GM21515 (cell line): ENCODE results near the gene DZANK1.
"Not testable (repeated sequence)": the region's sequence is repeated elsewhere in the genome, so short reads cannot be mapped to it uniquely, and the experiment has no call there.

Experiments used
- ATAC-seq: cut with Tn5 transposase; IDR thresholded peaks from one replicate; pipeline ENCODE4 v1.9.1; 2021; ENCODE audit not compliant: unreplicated experiment

Gene DZANK1

DNA sequence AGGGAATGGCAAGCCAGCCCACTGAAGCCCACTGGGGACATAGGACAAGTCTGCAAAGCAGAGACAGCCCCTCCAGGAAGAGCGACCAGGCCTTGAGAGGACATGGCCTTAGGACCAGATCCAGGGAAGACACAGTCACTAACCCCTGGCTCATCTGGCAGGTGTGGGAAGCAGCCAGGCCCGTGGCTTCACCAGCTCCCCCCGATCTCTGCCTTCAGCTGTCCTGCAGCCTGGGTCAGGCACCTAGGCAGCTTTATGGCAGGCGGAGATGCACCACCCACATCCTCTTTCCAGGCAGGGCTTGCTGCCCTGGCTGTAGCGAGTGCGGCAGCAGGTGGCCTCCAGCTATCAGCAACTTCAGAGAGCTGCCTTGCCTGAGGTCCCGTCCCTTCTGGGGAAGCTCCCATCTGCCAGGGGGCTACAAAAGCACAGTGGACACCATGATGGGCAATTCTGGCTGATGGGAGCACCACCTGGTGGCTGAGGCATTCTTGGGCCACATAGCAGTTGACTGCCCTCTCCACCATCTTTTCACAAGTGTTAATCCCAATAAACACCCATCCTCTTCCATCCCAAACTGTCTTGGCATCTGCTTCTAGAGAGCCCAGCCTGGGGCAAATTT is 85.8 kb downstream of the DZANK1 start:
- no peak for ATAC-seq

DNA sequence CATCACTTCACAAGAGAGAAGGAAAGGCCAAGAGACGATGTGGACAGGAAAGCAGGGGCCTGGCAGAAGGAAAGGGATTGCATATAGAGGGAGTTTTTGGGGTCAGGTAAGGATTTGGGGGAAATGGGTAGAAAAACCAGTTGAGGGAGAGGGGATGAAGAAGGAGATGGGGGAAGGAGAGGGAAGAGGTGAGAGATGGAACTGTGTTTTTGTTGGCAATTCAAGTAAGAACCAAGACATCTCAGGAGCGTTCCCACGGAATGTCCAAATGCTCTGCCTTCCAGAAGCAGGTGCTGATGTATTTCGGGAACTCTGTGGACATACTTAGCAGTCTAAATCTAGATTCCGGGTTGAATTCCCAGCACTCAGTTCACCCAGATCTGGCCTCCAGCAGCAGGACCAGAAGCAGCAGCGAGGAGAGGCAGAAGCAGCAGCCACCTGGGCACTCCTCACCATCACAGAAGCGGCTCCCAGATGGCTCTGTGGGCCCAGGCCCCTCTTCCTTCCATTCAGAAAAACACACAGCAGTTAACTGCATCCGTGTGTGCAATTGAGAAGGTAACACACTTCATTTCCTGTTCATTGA is 88.8 kb downstream of the DZANK1 start:
- ATAC-seq: no peak

DNA sequence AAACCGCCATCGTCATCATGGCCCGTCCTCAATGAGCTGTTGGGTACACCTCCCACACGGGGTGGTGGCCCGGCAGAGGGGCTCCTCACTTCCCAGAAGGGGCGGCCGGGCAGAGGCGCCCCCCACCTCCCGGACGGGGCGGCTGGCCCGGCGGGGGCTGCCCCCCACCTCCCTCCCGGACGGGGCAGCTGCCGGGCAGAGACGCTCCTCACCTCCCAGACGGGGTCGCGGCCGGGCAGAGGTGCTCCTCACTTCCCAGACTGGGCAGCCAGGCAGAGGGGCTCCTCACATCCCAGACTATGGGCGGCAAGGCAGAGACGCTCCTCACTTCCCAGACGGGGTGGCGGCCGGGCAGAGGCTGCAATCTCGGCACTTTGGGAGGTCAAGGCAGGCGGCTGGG is 91.3 kb downstream of the DZANK1 start:
- ATAC-seq: not testable (repeated sequence)

DNA sequence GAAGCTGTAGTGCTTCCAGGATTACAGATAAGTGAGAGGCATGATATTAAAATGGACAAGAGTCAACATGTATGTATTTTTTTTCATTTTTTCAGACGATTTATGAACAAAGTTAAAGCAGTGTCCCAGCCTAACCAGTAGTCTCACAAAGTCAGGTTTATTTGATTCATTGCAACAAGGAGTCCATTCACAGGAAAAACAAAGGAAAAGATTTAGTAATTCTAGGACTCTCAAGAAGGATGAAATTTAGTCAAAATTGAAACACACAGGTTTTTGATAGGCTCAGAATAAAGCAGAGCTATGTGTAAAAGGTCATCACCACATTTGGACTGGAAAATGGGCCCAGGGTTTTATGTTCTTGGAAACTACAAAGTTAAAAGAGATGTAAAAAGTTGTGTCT is 94.5 kb downstream of the DZANK1 start:
- ATAC-seq: no peak

DNA sequence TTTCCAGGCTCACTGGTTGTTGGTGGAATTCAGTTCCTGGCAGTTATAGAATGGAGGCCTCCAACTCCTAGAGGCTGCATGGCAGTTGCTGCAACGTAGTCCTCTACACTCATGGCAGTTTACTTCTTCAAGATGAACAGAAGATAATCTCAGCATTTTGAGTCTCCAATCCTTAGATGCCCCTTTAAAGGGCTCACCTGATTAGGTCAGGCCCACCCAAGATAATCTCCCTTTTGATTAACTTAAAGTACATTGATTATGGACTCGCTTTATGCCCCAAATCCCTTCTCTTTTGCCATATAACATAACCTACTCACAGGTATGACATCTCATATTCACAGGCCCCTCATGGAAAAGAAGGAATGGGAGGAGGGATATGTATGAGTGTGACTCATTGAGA is 102.1 kb downstream of the DZANK1 start:
- no peak for ATAC-seq

DNA sequence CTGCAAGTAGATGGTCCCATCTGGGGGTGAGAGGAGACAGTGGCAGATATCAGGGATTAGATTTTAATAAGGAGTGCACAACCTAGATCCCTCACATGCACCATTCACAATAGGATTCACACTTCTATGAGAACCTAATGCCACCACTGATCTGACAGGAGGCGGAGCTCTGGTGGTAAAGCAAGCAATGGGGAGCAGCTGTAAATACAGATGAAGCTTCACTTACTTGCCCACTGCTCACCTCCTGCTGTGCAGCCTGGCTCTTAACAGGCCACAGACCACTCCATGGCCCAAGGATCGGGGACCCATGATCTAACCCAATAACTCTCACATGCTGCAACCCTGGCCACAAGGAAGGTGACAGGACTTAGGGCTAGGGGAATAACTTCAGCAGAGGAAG is 103.1 kb downstream of the DZANK1 start:
- no peak for ATAC-seq

DNA sequence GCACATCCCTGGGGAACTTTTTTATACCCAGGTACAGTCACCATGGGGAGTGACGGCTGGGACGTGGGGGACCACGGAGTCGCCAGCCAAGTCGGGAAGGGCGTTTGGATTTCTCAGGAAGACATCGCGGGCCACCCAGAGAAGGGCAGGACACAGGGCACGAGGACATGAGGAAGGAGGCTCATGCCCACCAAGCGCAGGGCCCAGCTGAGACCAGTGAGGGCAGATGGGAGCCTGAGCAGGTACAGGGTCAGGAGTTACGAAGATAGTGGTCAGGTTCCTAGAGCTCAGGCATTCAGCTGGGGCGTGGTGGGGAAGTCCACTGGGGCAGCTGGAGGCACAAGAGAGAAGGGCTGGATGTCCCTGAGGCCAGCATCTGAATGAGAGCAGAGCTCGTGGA is 103.9 kb downstream of the DZANK1 start:
- no peak for ATAC-seq

DNA sequence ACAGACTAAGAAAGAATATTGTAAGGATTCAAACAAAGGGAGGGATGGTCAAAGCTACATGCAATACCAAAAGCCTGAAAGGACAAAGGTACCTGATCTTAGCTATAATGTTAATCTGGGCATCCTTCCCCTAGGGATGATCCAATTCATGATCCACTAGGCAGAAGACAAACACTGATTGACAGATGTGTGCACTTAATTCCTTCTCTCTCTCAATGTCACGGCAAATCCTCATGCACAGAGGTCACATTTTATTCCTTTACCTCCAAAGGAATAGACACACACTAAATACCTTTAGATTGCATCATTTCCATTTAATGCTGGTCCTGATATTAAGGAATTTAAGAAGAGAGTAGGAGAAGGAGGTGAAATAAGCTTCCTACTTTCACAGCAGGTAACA is 105.2 kb downstream of the DZANK1 start:
- no peak for ATAC-seq

DNA sequence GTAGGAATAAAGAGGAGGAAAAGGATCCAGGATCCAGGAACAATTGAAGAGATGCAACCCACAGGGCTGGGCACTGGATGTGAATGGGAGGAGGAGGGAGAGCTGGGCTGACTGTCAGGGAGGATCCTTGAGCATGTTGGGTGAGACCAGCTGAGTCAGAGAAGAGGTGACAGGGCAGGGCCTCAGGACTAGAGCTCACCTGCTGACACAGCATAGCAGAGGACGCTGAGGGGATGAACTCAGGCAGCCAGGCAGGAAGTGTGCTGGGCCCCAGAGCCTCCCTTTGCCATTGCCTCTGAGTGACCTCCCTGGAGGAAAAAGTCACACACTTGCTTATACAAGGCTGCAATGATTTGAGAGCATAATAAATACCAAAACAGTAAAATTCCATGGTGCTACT is 106.2 kb downstream of the DZANK1 start:
- ATAC-seq: no peak

DNA sequence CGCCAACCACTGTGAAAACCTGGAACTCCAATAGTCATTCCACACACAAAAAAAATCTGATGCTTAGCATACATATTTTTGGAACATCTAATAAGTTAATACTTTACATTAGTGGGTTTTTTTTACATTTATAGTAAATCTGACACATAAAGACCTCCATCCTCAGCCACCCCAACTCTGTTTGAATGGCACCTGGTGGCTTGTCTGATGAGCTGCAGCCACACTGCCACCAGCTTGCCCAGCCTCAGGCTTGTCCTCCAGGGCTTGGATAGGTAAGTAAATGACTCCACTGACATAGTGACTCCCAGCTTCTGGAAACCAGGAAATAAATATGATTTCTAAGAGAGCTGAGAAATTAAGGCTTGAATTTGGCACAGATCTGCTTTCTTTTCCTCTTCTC is 107.0 kb downstream of the DZANK1 start:
- ATAC-seq: no peak

DNA sequence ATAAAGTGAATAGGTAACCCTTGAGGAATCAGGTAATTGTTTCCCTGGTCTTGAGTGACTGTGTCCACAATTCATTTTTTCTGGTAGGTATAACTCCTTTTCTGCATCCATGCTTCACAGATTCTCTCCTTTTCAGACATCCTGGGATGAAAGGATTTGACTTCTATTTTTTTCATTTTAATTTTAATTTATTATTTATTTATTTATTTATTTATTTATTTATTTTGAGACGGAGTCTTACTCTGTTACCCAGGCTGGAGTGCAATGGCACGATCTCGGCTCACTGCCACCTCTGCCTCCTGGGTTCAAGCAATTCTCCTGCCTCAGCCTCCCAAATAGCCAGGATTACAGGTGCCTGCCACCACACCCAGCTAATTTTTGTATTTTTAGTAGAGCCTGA is 117.1 kb downstream of the DZANK1 start:
- ATAC-seq: not testable (repeated sequence)
